Vagina (tissue), 2 donors: ENCODE measurements around the gene C9orf85. TPM values are rescaled to one million over a fixed set of nuclear protein-coding genes. Genes with fewer than 3 reads are reported as not detected.
A peak's percentile ranks its signal among the peaks of the same experiment; 100 is the strongest.
"Not testable (repeated sequence)": the region's sequence is repeated elsewhere in the genome, so short reads cannot be mapped to it uniquely, and the experiment has no call there.

Experiments
- DNase-seq, 2 donors: peaks; one replicate each; pipeline ENCODE4 v3.0.0-alpha.2; 2017; ENCODE audit errors: extremely low spot score in 2 of 2
- H3K27ac ChIP-seq: fragments of 200-600 bp; sonication (generic); one replicate; pipeline ENCODE4 v1.5.1; 2019
- H3K27me3 ChIP-seq: fragments of 200-600 bp; sonication (generic); one replicate; pipeline ENCODE4 v1.5.1; 2019
- H3K36me3 ChIP-seq, 2 donors: fragments of 200-600 bp; sonication (generic); one replicate each; pipeline ENCODE4 v1.5.1; 2017 to 2019
- H3K4me1 ChIP-seq: fragments of 200-600 bp; sonication (generic); one replicate; pipeline ENCODE4 v1.5.1; 2019
- H3K4me3 ChIP-seq, 2 donors: fragments of 200-600 bp; sonication (generic); 1 replicate in 1 of 2; 2 replicates in 1 of 2; pipeline ENCODE4 v1.5.1; 2016 to 2019
- H3K9me3 ChIP-seq: fragments of 200-600 bp; sonication (generic); one replicate; pipeline ENCODE4 v1.5.1; 2019
- CTCF ChIP-seq, 3 experiments: fragments of 450-650 bp in 2 of 3; fragments of 200-600 bp in 1 of 3; sonication (generic) in 1 of 3; IDR thresholded peaks; one replicate each; pipeline ENCODE4 v1.5.1; 2017 to 2019; ENCODE audit warnings: antibody characterized with exemption in 3 of 3, mild to moderate bottlenecking in 2 of 3, moderate library complexity in 2 of 3
- POLR2A ChIP-seq, 2 donors: fragments of 450-650 bp; IDR thresholded peaks; one replicate each; pipeline ENCODE4 v1.6.1; 2017; ENCODE audit warnings: antibody characterized with exemption in 2 of 2, mild to moderate bottlenecking in 2 of 2, moderate library complexity in 2 of 2
- POLR2AphosphoS5 ChIP-seq, 2 donors: sonication (generic); formaldehyde crosslinking; IDR thresholded peaks; one replicate each; pipeline ENCODE4 v1.9.0; 2017; ENCODE audit warnings: antibody characterized with exemption in 2 of 2, mild to moderate bottlenecking in 2 of 2, low read depth in 1 of 2; ENCODE audit not compliant: insufficient read depth in 1 of 2
- intact Hi-C: fragments of 100-400 bp; cut with DNase I; formaldehyde crosslinking; loops from one replicate; pipeline ENCODE4 v1.15.1; 2023
- total RNA-seq: library from RNA; depleted of rRNA; stranded (reverse); fragments of >200 nt; gene quantifications from one replicate; pipeline ENCODE4 v1.2.3, GENCODE V29; 2016

Gene C9orf85
- total RNA-seq, 1 donor from 2014 or later, result 5.4 TPM

- TF ChIP-seq POLR2AphosphoS5 (IDR thresholded peaks at IDR 0.05; ENCODE audit: insufficient read depth in 1 of 2, low read depth in 1 of 2) (peak in 1 of 2 donors; percentile 9), CTCF (IDR thresholded peaks at IDR 0.05) (no peak)
- H3K27me3 ChIP-seq, result no peaks in the 10 kb centered on the region
- H3K4me3 ChIP-seq, result no peak overlapping the region
- no peak for DNase-seq
- peaks cover 37% of the 10 kb centered on the region for H3K4me1 ChIP-seq
- H3K36me3 ChIP-seq, result no peaks in the 10 kb centered on the region
- intact Hi-C loops, result no loop called here
- H3K27ac ChIP-seq, result no peak overlapping the region
- no peaks in the 10 kb centered on the region for H3K9me3 ChIP-seq
Measured at GRCh38 chr9:71937898-71938297, 26.5 kb downstream of the C9orf85 start.

- intact Hi-C loops, result no loop called here
- Histone ChIP-seq H3K36me3 (no peaks in the 10 kb centered on the region), H3K4me3 (no peak overlapping the region), H3K4me1 (peaks cover 47% of the 10 kb centered on the region), H3K27me3 (no peaks in the 10 kb centered on the region), H3K9me3 (no peaks in the 10 kb centered on the region), H3K27ac (no peak overlapping the region)
- DNase-seq, result no peak
- no peak for TF ChIP-seq POLR2AphosphoS5 (IDR thresholded peaks at IDR 0.05; ENCODE audit: insufficient read depth in 1 of 2, low read depth in 1 of 2)
- TF ChIP-seq CTCF (IDR thresholded peaks at IDR 0.05), result no peak
- TF ChIP-seq POLR2A (IDR thresholded peaks at IDR 0.05), result no peak
Measured at GRCh38 chr9:71941060-71941568, 29.7 kb downstream of the C9orf85 start.

GRCh38 chr9:71941998-71942567 lies 30.6 kb downstream of the C9orf85 start:
- Histone ChIP-seq H3K9me3 (no peaks in the 10 kb centered on the region), H3K4me3 (no peak overlapping the region), H3K27ac (no peak overlapping the region), H3K36me3 (no peaks in the 10 kb centered on the region), H3K27me3 (no peaks in the 10 kb centered on the region), H3K4me1 (peaks cover 37% of the 10 kb centered on the region)
- no peak for TF ChIP-seq POLR2AphosphoS5 (IDR thresholded peaks at IDR 0.05; ENCODE audit: insufficient read depth in 1 of 2, low read depth in 1 of 2)
- TF ChIP-seq CTCF (IDR thresholded peaks at IDR 0.05), result no peak
- TF ChIP-seq POLR2A (IDR thresholded peaks at IDR 0.05), result no peak
- intact Hi-C loops, result no loop called here
- no peak for DNase-seq

GRCh38 chr9:71944754-71945375 lies 33.4 kb downstream of the C9orf85 start:
- H3K36me3 ChIP-seq, result no peaks in the 10 kb centered on the region
- no peak overlapping the region for H3K4me3 ChIP-seq
- H3K4me1 ChIP-seq, result peaks cover 31% of the 10 kb centered on the region
- no peaks in the 10 kb centered on the region for H3K9me3 ChIP-seq
- H3K27me3 ChIP-seq, result no peaks in the 10 kb centered on the region
- peak in 1 of 2 donors; percentile 83 for TF ChIP-seq POLR2AphosphoS5 (IDR thresholded peaks at IDR 0.05; ENCODE audit: insufficient read depth in 1 of 2, low read depth in 1 of 2)
- TF ChIP-seq POLR2A (IDR thresholded peaks at IDR 0.05), result no peak
- TF ChIP-seq CTCF (IDR thresholded peaks at IDR 0.05), result no peak
- DNase-seq, result no peak
- intact Hi-C loops, result no loop called here
- peak overlapping the region; percentile 40 for H3K27ac ChIP-seq

- H3K27ac ChIP-seq, H3K36me3 ChIP-seq, H3K4me1 ChIP-seq, H3K27me3 ChIP-seq, DNase-seq, H3K4me3 ChIP-seq, H3K9me3 ChIP-seq, intact Hi-C loops: not testable (repeated sequence)
Measured at GRCh38 chr9:71954652-71955051, 43.2 kb downstream of the C9orf85 start.
